Activated CD4-positive, alpha-beta T cell treated with anti-CD3 and anti-CD28 coated beads, Interleukin-2, amount 50 U/mL, for 1 hour (primary cell): ENCODE data around the gene MAPK13.
"Not testable (repeated sequence)": the region's sequence is repeated elsewhere in the genome, so short reads cannot be mapped to it uniquely, and the experiment has no call there.

ENCODE experiments used
- DNase-seq: peaks from one replicate; pipeline ENCODE4 v3.0.0-alpha.2; 2020

The MAPK13 gene

GRCh38 chr6:36128793-36129192, 1.5 kb upstream of the MAPK13 start:
- no peak for DNase-seq

- not testable (repeated sequence) for DNase-seq
Observed at GRCh38 chr6:36129334-36129733, 979 bp upstream of the MAPK13 start.

GRCh38 chr6:36130667-36131510, 576 bp downstream of the MAPK13 start:
- peak; percentile 48 for DNase-seq

GRCh38 chr6:36131511-36132245, 1.4 kb downstream of the MAPK13 start:
- peak; percentile 30 for DNase-seq

GRCh38 chr6:36132246-36132895, 2.1 kb downstream of the MAPK13 start:
- no peak for DNase-seq

- no peak for DNase-seq
Observed at GRCh38 chr6:36133148-36133547, 2.8 kb downstream of the MAPK13 start.

GRCh38 chr6:36133912-36134311, 3.6 kb downstream of the MAPK13 start:
- DNase-seq = no peak

- DNase-seq = no peak
Observed at GRCh38 chr6:36135053-36135731, 4.9 kb downstream of the MAPK13 start.

- no peak for DNase-seq
Observed at GRCh38 chr6:36136034-36136433, 5.7 kb downstream of the MAPK13 start.

- no peak for DNase-seq
Observed at GRCh38 chr6:36136551-36136950, 6.2 kb downstream of the MAPK13 start.

GRCh38 chr6:36138667-36139066, 8.4 kb downstream of the MAPK13 start:
- no peak for DNase-seq

- DNase-seq = no peak
Observed at GRCh38 chr6:36139431-36139830, 9.1 kb downstream of the MAPK13 start.

- no peak for DNase-seq
Observed at GRCh38 chr6:36139991-36140710, 9.8 kb downstream of the MAPK13 start.

- no peak for DNase-seq
Observed at GRCh38 chr6:36141091-36141490, 10.8 kb downstream of the MAPK13 start.

GRCh38 chr6:36141961-36142360, 11.6 kb downstream of the MAPK13 start:
- no peak for DNase-seq

- DNase-seq = no peak
Observed at GRCh38 chr6:36142971-36143838, 12.9 kb downstream of the MAPK13 start.

GRCh38 chr6:36145495-36145894, 15.2 kb downstream of the MAPK13 start:
- DNase-seq = no peak

- no peak for DNase-seq
Observed at GRCh38 chr6:36147294-36147693, 17.0 kb downstream of the MAPK13 start.

- DNase-seq = no peak
Observed at GRCh38 chr6:36149476-36149875, 19.2 kb downstream of the MAPK13 start.

GRCh38 chr6:36150283-36150682, 20.0 kb downstream of the MAPK13 start:
- DNase-seq = no peak

GRCh38 chr6:36154286-36154685, 24.0 kb downstream of the MAPK13 start:
- no peak for DNase-seq
